Embryonic facial prominence (tissue), 1 donor: ENCODE data around the gene PPFIA2.

Source experiments
- DNase-seq: peaks from one replicate; pipeline ENCODE4 v3.0.0-alpha.2; 2016; ENCODE audit errors: extremely low spot score

Gene PPFIA2

GRCh38 chr12:81441629-81442028 is 317.5 kb downstream of the PPFIA2 start:
- no peak for DNase-seq

GRCh38 chr12:81440001-81440400 is 319.1 kb downstream of the PPFIA2 start:
- no peak for DNase-seq

- DNase-seq, result no peak
Observed at GRCh38 chr12:81439344-81439743, 319.8 kb downstream of the PPFIA2 start.

GRCh38 chr12:81417056-81417455 is 342.1 kb downstream of the PPFIA2 start:
- DNase-seq, result no peak

- no peak for DNase-seq
Observed at GRCh38 chr12:81416571-81416970, 342.6 kb downstream of the PPFIA2 start.

- DNase-seq, result no peak
Observed at GRCh38 chr12:81414441-81414840, 344.7 kb downstream of the PPFIA2 start.

GRCh38 chr12:81412940-81413339 is 346.2 kb downstream of the PPFIA2 start:
- DNase-seq, result no peak

GRCh38 chr12:81403348-81403747 is 355.8 kb downstream of the PPFIA2 start:
- no peak for DNase-seq

- no peak for DNase-seq
Observed at GRCh38 chr12:81401241-81401640, 357.9 kb downstream of the PPFIA2 start.

GRCh38 chr12:81400024-81400423 is 359.1 kb downstream of the PPFIA2 start:
- no peak for DNase-seq

- no peak for DNase-seq
Observed at GRCh38 chr12:81395431-81395830, 363.7 kb downstream of the PPFIA2 start.

- no peak for DNase-seq
Observed at GRCh38 chr12:81389550-81390099, 369.5 kb downstream of the PPFIA2 start.

GRCh38 chr12:81386101-81386500 is 373.0 kb downstream of the PPFIA2 start:
- no peak for DNase-seq

- DNase-seq, result no peak
Observed at GRCh38 chr12:81381951-81382350, 377.2 kb downstream of the PPFIA2 start.

GRCh38 chr12:81378601-81379285 is 380.4 kb downstream of the PPFIA2 start:
- DNase-seq, result no peak

GRCh38 chr12:81377771-81378170 is 381.4 kb downstream of the PPFIA2 start:
- DNase-seq, result no peak

GRCh38 chr12:81375969-81376368 is 383.2 kb downstream of the PPFIA2 start:
- DNase-seq, result no peak

- DNase-seq, result no peak
Observed at GRCh38 chr12:81370456-81370855, 388.7 kb downstream of the PPFIA2 start.

- DNase-seq, result no peak
Observed at GRCh38 chr12:81369175-81369574, 390.0 kb downstream of the PPFIA2 start.

GRCh38 chr12:81365284-81365683 is 393.9 kb downstream of the PPFIA2 start:
- no peak for DNase-seq

GRCh38 chr12:81360916-81361315 is 398.2 kb downstream of the PPFIA2 start:
- no peak for DNase-seq

GRCh38 chr12:81359736-81360135 is 399.4 kb downstream of the PPFIA2 start:
- DNase-seq, result no peak

GRCh38 chr12:81354327-81354932 is 404.7 kb downstream of the PPFIA2 start:
- no peak for DNase-seq
